ENCODE results near the gene LRP1.

DNA sequence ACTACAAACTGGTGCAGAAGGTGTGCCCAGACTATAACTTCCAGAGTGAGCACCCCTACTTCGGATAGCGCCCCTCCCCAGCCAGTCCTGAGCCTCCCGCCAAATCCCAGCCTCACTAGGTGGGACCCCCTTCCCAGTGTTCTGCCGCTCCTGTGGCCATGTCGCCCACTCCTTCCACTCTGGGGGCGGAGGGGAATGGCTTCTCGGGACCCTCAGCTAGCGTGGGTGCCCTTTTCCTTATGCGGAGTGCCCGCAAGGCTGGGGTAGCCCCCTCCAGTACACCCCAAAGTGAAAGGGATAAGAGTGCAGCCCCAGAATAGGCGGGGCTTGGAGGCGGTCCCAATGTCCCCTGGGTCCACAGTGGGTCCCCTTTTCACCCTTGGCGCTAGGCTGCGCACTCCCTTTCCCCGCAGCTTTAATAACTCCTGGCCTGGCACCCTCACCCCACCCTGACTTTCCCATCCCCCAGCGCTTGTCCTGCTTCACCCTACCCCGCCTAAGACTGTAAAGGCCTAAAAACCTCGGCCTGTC lies 97.5 kb downstream of the LRP1 start:
- TF ChIP-seq, protein P1, sequence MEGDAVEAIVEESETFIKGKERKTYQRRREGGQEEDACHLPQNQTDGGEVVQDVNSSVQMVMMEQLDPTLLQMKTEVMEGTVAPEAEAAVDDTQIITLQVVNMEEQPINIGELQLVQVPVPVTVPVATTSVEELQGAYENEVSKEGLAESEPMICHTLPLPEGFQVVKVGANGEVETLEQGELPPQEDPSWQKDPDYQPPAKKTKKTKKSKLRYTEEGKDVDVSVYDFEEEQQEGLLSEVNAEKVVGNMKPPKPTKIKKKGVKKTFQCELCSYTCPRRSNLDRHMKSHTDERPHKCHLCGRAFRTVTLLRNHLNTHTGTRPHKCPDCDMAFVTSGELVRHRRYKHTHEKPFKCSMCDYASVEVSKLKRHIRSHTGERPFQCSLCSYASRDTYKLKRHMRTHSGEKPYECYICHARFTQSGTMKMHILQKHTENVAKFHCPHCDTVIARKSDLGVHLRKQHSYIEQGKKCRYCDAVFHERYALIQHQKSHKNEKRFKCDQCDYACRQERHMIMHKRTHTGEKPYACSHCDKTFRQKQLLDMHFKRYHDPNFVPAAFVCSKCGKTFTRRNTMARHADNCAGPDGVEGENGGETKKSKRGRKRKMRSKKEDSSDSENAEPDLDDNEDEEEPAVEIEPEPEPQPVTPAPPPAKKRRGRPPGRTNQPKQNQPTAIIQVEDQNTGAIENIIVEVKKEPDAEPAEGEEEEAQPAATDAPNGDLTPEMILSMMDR (IDR thresholded peaks at IDR 0.05; ENCODE audit: poor library complexity): no peak
- no peak for TF ChIP-seq EZH2 (IDR thresholded peaks at IDR 0.05; ENCODE audit: borderline replicate concordance)
